A549 (cell line): ENCODE measurements around the gene RPS13. TPM values are rescaled to one million over a fixed set of nuclear protein-coding genes. Genes with fewer than 3 reads are reported as not detected.

Experiments used
- ATAC-seq, 2 experiments: fragments of 200-7000 bp in 1 of 2; fragments of >200 bp in 1 of 2; cut with Nextera tagmentation in 1 of 2; cut with Tn5 transposase in 1 of 2; 3 replicates each; pipeline versions ENCODE4 v1.8.0 to v1.9.1; 2018 to 2020; ENCODE audit warnings: mild to moderate bottlenecking in 1 of 2, moderate library complexity in 1 of 2
- CTCF ChIA-PET: fragments of 300-600 bp; sonication (Branson Sonifier 250); formaldehyde crosslinking; extraction: SDS; loops from one replicate; lab custom pipeline; 2021; ENCODE audit warnings: antibody characterized with exemption, inconsistent platforms; lab: Yijun Ruan, JAX
- POLR2A ChIA-PET: fragments of 350-600 bp; formaldehyde crosslinking; extraction: SDS; loops from one replicate; lab custom pipeline; 2021; ENCODE audit warnings: antibody characterized with exemption, inconsistent platforms; lab: Yijun Ruan, JAX
- DNase-seq, 2 experiments: peaks; one replicate each; pipeline versions ENCODE4 v3.0.0 to v3.0.0-alpha.2; 2011 to 2016; ENCODE audit warnings: low read depth in 1 of 2, low spot score in 1 of 2
- FAIRE-seq: peaks from 2 replicates; lab custom pipeline; 2011; peaks lifted over from hg19 to GRCh38; lab: Jason Lieb, UNC
- H3K27ac ChIP-seq, 2 experiments: fragments of >200 bp; sonication (Bioruptor Twin); formaldehyde crosslinking; 3 replicates each; pipeline ENCODE4 v1.5.1; 2016 to 2017
- H3K4me1 ChIP-seq: fragments of >200 bp; sonication (Bioruptor Twin); formaldehyde crosslinking; 3 replicates; pipeline ENCODE4 v1.6.1; 2016
- H3K4me2 ChIP-seq: fragments of >200 bp; sonication (Bioruptor Twin); formaldehyde crosslinking; 3 replicates; pipeline ENCODE4 v1.6.1; 2016
- H3K4me3 ChIP-seq: fragments of >200 bp; sonication (Bioruptor Twin); formaldehyde crosslinking; 3 replicates; pipeline ENCODE4 v1.5.1; 2016
- H3K9me3 ChIP-seq: fragments of >200 bp; sonication (Bioruptor Twin); formaldehyde crosslinking; 3 replicates; pipeline ENCODE4 v1.6.1; 2016
- ZC3H11A ChIP-seq: fragments of 450-650 bp; IDR thresholded peaks from 2 replicates; pipeline ENCODE4 v1.6.1; 2014; ENCODE audit warnings: antibody characterized with exemption, mild to moderate bottlenecking
- WGBS: methylation state at CpG from one replicate; pipeline ENCODE4 v1.1.6; 2017; ENCODE audit errors: missing lambda C conversion rate; 5-methylcytosine and 5-hydroxymethylcytosine counted together
- polyA plus RNA-seq, 4 experiments: library from polyadenylated mRNA; depleted of rRNA in 3 of 4; stranded (reverse); fragments of >200 nt; fragmentation: RNase III in 1 of 4; extraction: RNeasy Plus Mini Kit Qiagen cat#74134 plus additional on column Dnase treatment in 1 of 4; gene quantifications; 2 replicates in 3 of 4; 3 replicates in 1 of 4; pipeline ENCODE4 v1.2.3, GENCODE V29; 2011 to 2017
- small RNA-seq, 6 experiments: library from RNA; depleted of rRNA; stranded (forward); fragments of <200 nt; gene quantifications; one replicate each; pipeline ENCODE3, GENCODE V24; 2012
- TF ChIP-seq, protein P1 (sequence below): fragments of 250-450 bp; sonication (Bioruptor Pico); IDR thresholded peaks from 2 replicates; pipeline ENCODE4 v1.5.0; 2020; ENCODE audit warnings: low read depth, mild to moderate bottlenecking, moderate library complexity
- TF ChIP-seq, protein P2 (sequence below): fragments of 450-650 bp; IDR thresholded peaks from 2 replicates; pipeline ENCODE4 v1.6.1; 2014; ENCODE audit warnings: antibody characterized with exemption

Gene RPS13
- polyA plus RNA-seq, 2 of the 4 experiments (the other 2 are of a cell fraction): 943 to 2,182 TPM

- DNase-seq: no peak
- H3K4me3 ChIP-seq: no peak overlapping the region
- peaks cover 13% of the 10 kb centered on the region; the same call in 2 of the 3 replicates for H3K4me1 ChIP-seq
- H3K27ac ChIP-seq: no peak overlapping the region
- no peak for FAIRE-seq
- H3K4me2 ChIP-seq: no peak overlapping the region
- ChIA-PET CTCF (interaction anchor here (0.9 to 3.3 kb wide), 2 partner anchors 9 to 10 kb away, joined by 3 to 18 read pairs; partner anchors contain the start of gene PLEKHA7), POLR2A (no interaction called here)
- no peak for ATAC-seq
- TF ChIP-seq, protein P1, sequence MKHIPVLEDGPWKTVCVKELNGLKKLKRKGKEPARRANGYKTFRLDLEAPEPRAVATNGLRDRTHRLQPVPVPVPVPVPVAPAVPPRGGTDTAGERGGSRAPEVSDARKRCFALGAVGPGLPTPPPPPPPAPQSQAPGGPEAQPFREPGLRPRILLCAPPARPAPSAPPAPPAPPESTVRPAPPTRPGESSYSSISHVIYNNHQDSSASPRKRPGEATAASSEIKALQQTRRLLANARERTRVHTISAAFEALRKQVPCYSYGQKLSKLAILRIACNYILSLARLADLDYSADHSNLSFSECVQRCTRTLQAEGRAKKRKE: no peak
- TF ChIP-seq, protein P2, sequence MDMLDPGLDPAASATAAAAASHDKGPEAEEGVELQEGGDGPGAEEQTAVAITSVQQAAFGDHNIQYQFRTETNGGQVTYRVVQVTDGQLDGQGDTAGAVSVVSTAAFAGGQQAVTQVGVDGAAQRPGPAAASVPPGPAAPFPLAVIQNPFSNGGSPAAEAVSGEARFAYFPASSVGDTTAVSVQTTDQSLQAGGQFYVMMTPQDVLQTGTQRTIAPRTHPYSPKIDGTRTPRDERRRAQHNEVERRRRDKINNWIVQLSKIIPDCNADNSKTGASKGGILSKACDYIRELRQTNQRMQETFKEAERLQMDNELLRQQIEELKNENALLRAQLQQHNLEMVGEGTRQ: no peak
- TF ChIP-seq ZC3H11A: peak; percentile 83
- no peaks in the 10 kb centered on the region for H3K9me3 ChIP-seq
- WGBS: 66% methylated on average over 2 of the region's 2 CpGs
These were observed 52.5 kb downstream of the RPS13 start for GRCh38 chr11:17024924-17025323.

Small RNAs within 50 kb of the gene (small RNA-seq; reads per million reads assigned to genes)
- gene RNU6-593P: 0 to 0.97 (median 0.26) reads per million in 6 experiments
- gene SNORD14A: 84.4 to 790 (median 185) reads per million in 6 experiments
- gene SNORD14B: 0 reads per million in 6 experiments

Other genes with a start within 250 kb of the RPS13 start
- gene PLEKHA7, start 63.3 kb downstream of the RPS13 start, polyA plus RNA-seq (2011; rRNA removed): 8.7 and 15.3 TPM in 2 replicates
- gene PLEKHA7, start 63.3 kb downstream of the RPS13 start, polyA plus RNA-seq (2017; fragmentation: RNase III; extraction: RNeasy Plus Mini Kit Qiagen cat#74134 plus additional on column Dnase treatment): 12.8 to 13.9 TPM (median 13.8 TPM) in 3 replicates
- gene PIK3C2A, start 130.3 kb upstream of the RPS13 start, polyA plus RNA-seq (2011; rRNA removed): 35.9 and 51.0 TPM in 2 replicates
- gene PIK3C2A, start 130.3 kb upstream of the RPS13 start, polyA plus RNA-seq (2017; fragmentation: RNase III; extraction: RNeasy Plus Mini Kit Qiagen cat#74134 plus additional on column Dnase treatment): 28.3 to 31.7 TPM (median 30.7 TPM) in 3 replicates
- 78.5 and 92.5 TPM in 2 replicates for gene NUCB2, start 199.1 kb upstream of the RPS13 start, polyA plus RNA-seq (2011; rRNA removed)
- gene NUCB2, start 199.1 kb upstream of the RPS13 start, polyA plus RNA-seq (2017; fragmentation: RNase III; extraction: RNeasy Plus Mini Kit Qiagen cat#74134 plus additional on column Dnase treatment): 34.6 to 38.4 TPM (median 36.7 TPM) in 3 replicates